Panc1 (cell line): ENCODE measurements around the gene NT5DC2. TPM values are rescaled to one million over a fixed set of nuclear protein-coding genes. Genes with fewer than 3 reads are reported as not detected.

Experiments used
- ATAC-seq: fragments of 200-7000 bp; cut with Tn5 transposase; 2 replicates; pipeline ENCODE4 v1.9.1; 2020; ENCODE audit warnings: mild to moderate bottlenecking, moderate library complexity
- BruUV-seq: library from RNA; stranded (reverse); fragments of 400-500 nt; replicated peaks from 2 replicates; lab custom pipeline; 2021; lab: Mats Ljungman, UMichigan
- CTCF ChIA-PET: fragments of 300-600 bp; sonication (Branson Sonifier 250); formaldehyde crosslinking; loops from one replicate; lab custom pipeline; 2022; ENCODE audit warnings: antibody characterized with exemption; lab: Charles Lee
- POLR2A ChIA-PET: fragments of 300-600 bp; sonication (Branson Sonifier 250); formaldehyde crosslinking; loops from one replicate; lab custom pipeline; 2022; ENCODE audit warnings: antibody characterized with exemption; lab: Charles Lee
- DNase-seq: peaks from one replicate; pipeline ENCODE4 v3.0.0-alpha.2; 2010; ENCODE audit warnings: low read depth, low spot score
- H3K27ac ChIP-seq: 2 replicates; pipeline ENCODE4 v1.5.1; 2011; ENCODE audit warnings: mild to moderate bottlenecking, low read length, inconsistent platforms
- H3K27me3 ChIP-seq: fragments of 200-500 bp; sonication (Bioruptor generic); 2 replicates; pipeline ENCODE4 v1.6.0; 2014; ENCODE audit warnings: low read length, inconsistent platforms; ENCODE audit not compliant: control insufficient read depth, insufficient read depth
- H3K36me3 ChIP-seq: fragments of 200-500 bp; sonication (Bioruptor generic); 2 replicates; pipeline ENCODE4 v1.5.1; 2014; ENCODE audit warnings: inconsistent platforms, mild to moderate bottlenecking, low read length, moderate library complexity; ENCODE audit not compliant: control insufficient read depth, insufficient read depth
- H3K4me1 ChIP-seq: 2 replicates; pipeline ENCODE4 v1.5.1; 2011; ENCODE audit warnings: inconsistent platforms, mild to moderate bottlenecking, low read length, moderate library complexity; ENCODE audit not compliant: control insufficient read depth, insufficient read depth
- H3K4me3 ChIP-seq, 2 experiments: 2 replicates each; pipeline ENCODE4 v1.5.1; 2011 to 2012; ENCODE audit warnings: low read depth in 2 of 2, low read length in 2 of 2, mild to moderate bottlenecking in 2 of 2, inconsistent platforms in 1 of 2, moderate library complexity in 1 of 2
- H3K9me3 ChIP-seq: fragments of 200-500 bp; sonication (Bioruptor generic); 2 replicates; pipeline ENCODE4 v1.5.1; 2014; ENCODE audit warnings: low read depth, mild to moderate bottlenecking, inconsistent platforms, low read length, moderate library complexity; ENCODE audit not compliant: control insufficient read depth, insufficient read depth
- CTCF ChIP-seq: fragments of 450-650 bp; IDR thresholded peaks from 2 replicates; pipeline ENCODE4 v1.5.1; 2017; ENCODE audit warnings: mild to moderate bottlenecking
- POLR2AphosphoS5 ChIP-seq: IDR thresholded peaks from 2 replicates; pipeline ENCODE4 v1.6.1; 2012; ENCODE audit warnings: mild to moderate bottlenecking, low read depth, low read length, moderate library complexity
- REST ChIP-seq, 2 experiments: IDR thresholded peaks; 2 replicates each; pipeline ENCODE4 v1.6.1; 2011 to 2012; ENCODE audit warnings: low read depth in 2 of 2, control low read depth in 1 of 2, low read length in 1 of 2, mild to moderate bottlenecking in 1 of 2, moderate library complexity in 1 of 2; ENCODE audit not compliant: insufficient read depth in 1 of 2
- SIN3A ChIP-seq: IDR thresholded peaks from 2 replicates; pipeline ENCODE4 v1.6.1; 2012; ENCODE audit warnings: low read depth, mild to moderate bottlenecking, low read length, moderate library complexity, borderline replicate concordance; ENCODE audit not compliant: insufficient read depth
- TCF7L2 ChIP-seq: IDR thresholded peaks from 2 replicates; pipeline ENCODE4 v1.6.1; 2011; ENCODE audit warnings: mild to moderate bottlenecking, low read depth, low read length, inconsistent platforms
- in situ Hi-C: cut with HindIII; loops from 2 replicates; pipeline ENCODE4 v1.10.0; 2016; ENCODE audit warnings: low sequenced_read_pairs, low pct_unique_long_range_greater_than_20kb
- intact Hi-C: fragments of 100-400 bp; cut with micrococcal nuclease; formaldehyde crosslinking; loops from one replicate; pipeline ENCODE4 v1.10.0; 2022; ENCODE audit not compliant: unreplicated experiment
- total RNA-seq: library from RNA; stranded (reverse); gene quantifications from one replicate; pipeline ENCODE4 v1.2.1, GENCODE V29; 2021; ENCODE audit not compliant: unreplicated experiment

The NT5DC2 gene
- total RNA-seq, 1 experiment from 2014 or later, result 137 TPM

GRCh38 chr3:52524258-52524751 is 9.4 kb downstream of the NT5DC2 start:
- ChIA-PET POLR2A (no interaction called here), CTCF (no interaction called here)
- TF ChIP-seq SIN3A (no peak), CTCF (no peak), REST (IDR thresholded peaks at IDR 0.05; ENCODE audit: insufficient read depth in 1 of 2, low read depth in 2 of 2, low read length in 1 of 2) (no peak), POLR2AphosphoS5 (no peak), TCF7L2 (no peak)
- ATAC-seq (no peak), DNase-seq (no peak)
- TSS peak; percentile 86 for BruUV-seq
- Histone ChIP-seq H3K27ac (no peak overlapping the region), H3K9me3 (no peaks in the 10 kb centered on the region), H3K4me3 (no peak overlapping the region), H3K27me3 (no peaks in the 10 kb centered on the region), H3K4me1 (no peaks in the 10 kb centered on the region; the same call in 1 of the 2 replicates), H3K36me3 (no peaks in the 10 kb centered on the region)
- intact Hi-C loops (no loop called here), in situ Hi-C loops (no loop called here)

GRCh38 chr3:52523386-52524257 is 10.0 kb downstream of the NT5DC2 start:
- TF ChIP-seq REST (IDR thresholded peaks at IDR 0.05; ENCODE audit: insufficient read depth in 1 of 2, low read depth in 2 of 2, low read length in 1 of 2) (no peak), CTCF (no peak), TCF7L2 (no peak), POLR2AphosphoS5 (no peak), SIN3A (no peak)
- ChIA-PET POLR2A (no interaction called here), CTCF (no interaction called here)
- no peak overlapping the region for H3K4me3 ChIP-seq
- H3K9me3 ChIP-seq, result no peaks in the 10 kb centered on the region
- no peaks in the 10 kb centered on the region for H3K36me3 ChIP-seq
- ATAC-seq (no peak), DNase-seq (no peak)
- in situ Hi-C loops (no loop called here), intact Hi-C loops (no loop called here)
- H3K27me3 ChIP-seq, result no peaks in the 10 kb centered on the region
- no TSS peak for BruUV-seq
- no peak overlapping the region for H3K27ac ChIP-seq
- H3K4me1 ChIP-seq, result no peaks in the 10 kb centered on the region; the same call in 1 of the 2 replicates
